Left lung (tissue), 10 donors: ENCODE measurements around the gene PAQR8. TPM values are rescaled to one million over a fixed set of nuclear protein-coding genes. Genes with fewer than 3 reads are reported as not detected.

ENCODE experiments used
- ATAC-seq: fragments of 200-7000 bp; cut with Tn5 transposase; one replicate; pipeline ENCODE4 v1.9.1; 2020; ENCODE audit warnings: moderate library complexity
- DNase-seq, 4 donors: peaks; one replicate each; pipeline ENCODE4 v3.0.0-alpha.2; 2013 to 2020
- H3K27ac ChIP-seq, 2 donors: fragments of 200-600 bp; sonication (generic) in 1 of 2; one replicate each; pipeline versions ENCODE4 v1.5.0 to v1.8.0; 2020 to 2021
- H3K27me3 ChIP-seq, 2 donors: fragments of 200-600 bp; sonication (generic) in 1 of 2; one replicate each; pipeline versions ENCODE4 v1.5.0 to v1.8.0; 2020 to 2021
- H3K36me3 ChIP-seq, 2 donors: fragments of 200-600 bp; sonication (generic) in 1 of 2; one replicate each; pipeline versions ENCODE4 v1.5.0 to v1.8.0; 2020 to 2021
- H3K4me1 ChIP-seq, 2 donors: fragments of 200-600 bp; one replicate each; pipeline ENCODE4 v1.8.0; 2021
- H3K4me3 ChIP-seq, 2 donors: fragments of 200-600 bp; sonication (generic) in 1 of 2; one replicate each; pipeline versions ENCODE4 v1.5.0 to v1.8.0; 2020 to 2021; ENCODE audit warnings: mild to moderate bottlenecking in 1 of 2
- H3K9me3 ChIP-seq, 2 donors: fragments of 200-600 bp; sonication (generic) in 1 of 2; one replicate each; pipeline versions ENCODE4 v1.5.0 to v1.8.0; 2020 to 2021
- CTCF ChIP-seq, 2 donors: fragments of 200-600 bp; sonication (generic) in 1 of 2; IDR thresholded peaks; one replicate each; pipeline versions ENCODE4 v1.5.0 to v1.8.0; 2021; ENCODE audit warnings: antibody characterized with exemption in 2 of 2
- intact Hi-C, 2 donors: fragments of 100-400 bp; cut with DNase I; formaldehyde crosslinking; loops; one replicate each; pipeline versions ENCODE4 v1.11.2 to v1.14.2; 2022
- polyA plus RNA-seq, 6 donors: library from polyadenylated mRNA; unstranded; fragments of 120-200 nt; gene quantifications; one replicate each; pipeline ENCODE4 v1.2.1, GENCODE V29; 2013; ENCODE audit not compliant: insufficient read length in 6 of 6
- total RNA-seq, 2 donors: library from RNA; stranded (reverse); fragmentation: NEBNext Ultra II Directional; extraction: Animal tissue kit (Norgen Biotek cat#: 25700); gene quantifications; one replicate each; pipeline ENCODE4 v1.2.1, GENCODE V29; 2021
- donor health status: DM: no; HTN: yes; CAD: no.
- donor health status: DM: no; HTN: no; CAD: no.

Gene PAQR8
- total and polyA plus RNA-seq, 8 donors = 9.3 to 22.9 (median 16.6) TPM

- H3K4me3 ChIP-seq = no peak overlapping the region
- H3K36me3 ChIP-seq = no peaks in the 10 kb centered on the region
- no peaks in the 10 kb centered on the region for H3K27me3 ChIP-seq
- ATAC-seq (no peak), DNase-seq (no peak)
- no peak overlapping the region for H3K27ac ChIP-seq
- intact Hi-C loops = no loop called here
- H3K4me1 ChIP-seq = peaks cover 5 to 23% of the 10 kb centered on the region in 2 donors
- H3K9me3 ChIP-seq = no peaks in the 10 kb centered on the region
- no peak for TF ChIP-seq CTCF (IDR thresholded peaks at IDR 0.05)
These were observed 32.3 kb downstream of the PAQR8 start for GRCh38 chr6:52394251-52394666.

- intact Hi-C loops = loop anchor here in 1 of 2 donors (5.0 kb wide), 1 partner anchor 109 kb away; no protein-coding TSS in a partner anchor
- Histone ChIP-seq H3K4me1 (peaks cover 0 to 11% of the 10 kb centered on the region in 2 donors), H3K27me3 (no peaks in the 10 kb centered on the region), H3K27ac (no peak overlapping the region), H3K36me3 (no peaks in the 10 kb centered on the region), H3K4me3 (no peak overlapping the region), H3K9me3 (no peaks in the 10 kb centered on the region)
- DNase-seq (no peak), ATAC-seq (no peak)
- TF ChIP-seq CTCF (IDR thresholded peaks at IDR 0.05) = no peak
These were observed 34.0 kb downstream of the PAQR8 start for GRCh38 chr6:52395969-52396368.

- intact Hi-C loops = loop anchor here in 1 of 2 donors (5.0 kb wide), 1 partner anchor 112 kb away; no protein-coding TSS in a partner anchor
- Histone ChIP-seq H3K4me3 (no peak overlapping the region), H3K27ac (no peak overlapping the region), H3K9me3 (no peaks in the 10 kb centered on the region), H3K4me1 (peaks cover 0 to 9% of the 10 kb centered on the region in 2 donors), H3K27me3 (no peaks in the 10 kb centered on the region), H3K36me3 (peaks cover 0 to 15% of the 10 kb centered on the region in 2 donors)
- peak; percentile 58 to 85 for TF ChIP-seq CTCF (IDR thresholded peaks at IDR 0.05)
- ATAC-seq = peak; percentile 90
- peak in 1 of 4 donors; percentile 61 for DNase-seq
These were observed 37.8 kb downstream of the PAQR8 start for GRCh38 chr6:52399511-52400312.

- ATAC-seq (no peak), DNase-seq (no peak)
- no peak overlapping the region for H3K27ac ChIP-seq
- TF ChIP-seq CTCF (IDR thresholded peaks at IDR 0.05) = no peak
- intact Hi-C loops = no loop called here
- H3K36me3 ChIP-seq = peaks cover 0 to 15% of the 10 kb centered on the region in 2 donors
- H3K4me3 ChIP-seq = no peak overlapping the region
- H3K4me1 ChIP-seq = peaks cover 0 to 9% of the 10 kb centered on the region in 2 donors
- H3K27me3 ChIP-seq = no peaks in the 10 kb centered on the region
- H3K9me3 ChIP-seq = no peaks in the 10 kb centered on the region
These were observed 38.5 kb downstream of the PAQR8 start for GRCh38 chr6:52400313-52401041.

- intact Hi-C loops = no loop called here
These were observed 41.1 kb downstream of the PAQR8 start for GRCh38 chr6:52403086-52403485.

More at GRCh38 chr6:52403086-52403485, 41.1 kb downstream of the PAQR8 start:
- no peak for ATAC-seq
- Histone ChIP-seq H3K27ac (no peak overlapping the region), H3K27me3 (no peaks in the 10 kb centered on the region), H3K4me3 (no peak overlapping the region), H3K4me1 (peaks cover 0 to 5% of the 10 kb centered on the region in 2 donors), H3K9me3 (no peaks in the 10 kb centered on the region), H3K36me3 (peaks cover 0 to 15% of the 10 kb centered on the region in 2 donors)
- no peak for DNase-seq
- TF ChIP-seq CTCF (IDR thresholded peaks at IDR 0.05) = no peak
